IPS-18c (cell line): ENCODE results near the gene ARX.

ENCODE experiments used
- H3K4me3 ChIP-seq: 2 replicates; pipeline ENCODE4 v1.7.0; 2013; ENCODE audit warnings: low read depth, mild to moderate bottlenecking, low read length, moderate library complexity; ENCODE audit not compliant: insufficient read depth
- H3K9me3 ChIP-seq: one replicate; pipeline ENCODE4 v1.6.1; 2013; ENCODE audit warnings: mild to moderate bottlenecking, low read length, moderate library complexity; ENCODE audit not compliant: control insufficient read depth, insufficient read depth

The ARX gene

GRCh38 chrX:25019707-25020390 lies 4.1 kb upstream of the ARX start:
- Histone ChIP-seq H3K4me3 (peak overlapping the region; percentile 36; the same call in 1 of the 2 replicates), H3K9me3 (no peaks in the 10 kb centered on the region)

- Histone ChIP-seq H3K9me3 (no peaks in the 10 kb centered on the region), H3K4me3 (no peak overlapping the region)
Measured at GRCh38 chrX:25018682-25019081, 2.9 kb upstream of the ARX start.

GRCh38 chrX:25017667-25018247 lies 2.0 kb upstream of the ARX start:
- Histone ChIP-seq H3K4me3 (peak overlapping the region; percentile 46), H3K9me3 (no peaks in the 10 kb centered on the region)

GRCh38 chrX:25016938-25017598 lies 1.3 kb upstream of the ARX start:
- Histone ChIP-seq H3K4me3 (peak overlapping the region; percentile 22), H3K9me3 (no peaks in the 10 kb centered on the region)

- H3K4me3 ChIP-seq, result 0 out of 2 replicates have a peak overlapping the region, but pooled peaks have one; percentile 5
- H3K9me3 ChIP-seq, result no peaks in the 10 kb centered on the region
Measured at GRCh38 chrX:25016361-25016671, 551 bp upstream of the ARX start.

GRCh38 chrX:25014366-25014838 lies 1.4 kb downstream of the ARX start:
- H3K9me3 ChIP-seq, result no peaks in the 10 kb centered on the region
- H3K4me3 ChIP-seq, result no peak overlapping the region

GRCh38 chrX:25013632-25014365 lies 2.0 kb downstream of the ARX start:
- no peaks in the 10 kb centered on the region for H3K9me3 ChIP-seq
- H3K4me3 ChIP-seq, result no peak overlapping the region

GRCh38 chrX:25012793-25013631 lies 2.8 kb downstream of the ARX start:
- Histone ChIP-seq H3K9me3 (no peaks in the 10 kb centered on the region), H3K4me3 (peak overlapping the region; percentile 20; the same call in 1 of the 2 replicates)

- peaks cover 1% of the 10 kb centered on the region for H3K9me3 ChIP-seq
Measured at GRCh38 chrX:25012433-25012735, 3.4 kb downstream of the ARX start.

GRCh38 chrX:25011589-25012432 lies 4.0 kb downstream of the ARX start:
- peak overlapping the region; percentile 34; the same call in 1 of the 2 replicates for H3K4me3 ChIP-seq

More at GRCh38 chrX:25012433-25012735, 3.4 kb downstream of the ARX start:
- 0 out of 2 replicates have a peak overlapping the region, but pooled peaks have one; percentile 34 for H3K4me3 ChIP-seq

GRCh38 chrX:25010784-25011588 lies 4.8 kb downstream of the ARX start:
- H3K4me3 ChIP-seq, result no peak overlapping the region
- peaks cover 2% of the 10 kb centered on the region for H3K9me3 ChIP-seq

More at GRCh38 chrX:25011589-25012432, 4.0 kb downstream of the ARX start:
- peaks cover 2% of the 10 kb centered on the region for H3K9me3 ChIP-seq

GRCh38 chrX:25009407-25009806 lies 6.4 kb downstream of the ARX start:
- no peak overlapping the region for H3K4me3 ChIP-seq
- peaks cover 2% of the 10 kb centered on the region for H3K9me3 ChIP-seq

GRCh38 chrX:25007059-25008053 lies 8.4 kb downstream of the ARX start:
- peak overlapping the region; percentile 38; the same call in 1 of the 2 replicates for H3K4me3 ChIP-seq
- peaks cover 2% of the 10 kb centered on the region for H3K9me3 ChIP-seq

GRCh38 chrX:25006586-25007058 lies 9.1 kb downstream of the ARX start:
- H3K4me3 ChIP-seq, result no peak overlapping the region

More at GRCh38 chrX:25006586-25007058, 9.1 kb downstream of the ARX start:
- H3K9me3 ChIP-seq, result peaks cover 2% of the 10 kb centered on the region
